Inferior parietal cortex (tissue), 1 donor: ENCODE data around the gene SMYD2.

Source experiments
- DNase-seq: peaks from one replicate; pipeline ENCODE4 v3.0.0-alpha.2; 2016; ENCODE audit errors: extremely low spot score

Gene SMYD2

GRCh38 chr1:214328770-214329469, 48.0 kb downstream of the SMYD2 start:
- peak; percentile 90 for DNase-seq

GRCh38 chr1:214329470-214330220, 48.7 kb downstream of the SMYD2 start:
- DNase-seq = no peak

GRCh38 chr1:214330222-214330621, 49.3 kb downstream of the SMYD2 start:
- no peak for DNase-seq

- DNase-seq = no peak
Measured at GRCh38 chr1:214330715-214331114, 49.8 kb downstream of the SMYD2 start.

- DNase-seq = no peak
Measured at GRCh38 chr1:214331180-214331579, 50.2 kb downstream of the SMYD2 start.

GRCh38 chr1:214331827-214332423, 51.0 kb downstream of the SMYD2 start:
- DNase-seq = peak; percentile 64

GRCh38 chr1:214332946-214333798, 52.2 kb downstream of the SMYD2 start:
- DNase-seq = peak; percentile 73

- DNase-seq = no peak
Measured at GRCh38 chr1:214335567-214335966, 54.6 kb downstream of the SMYD2 start.

- DNase-seq = no peak
Measured at GRCh38 chr1:214337015-214337414, 56.1 kb downstream of the SMYD2 start.

- DNase-seq = no peak
Measured at GRCh38 chr1:214337511-214337910, 56.6 kb downstream of the SMYD2 start.

GRCh38 chr1:214338212-214338611, 57.3 kb downstream of the SMYD2 start:
- no peak for DNase-seq

GRCh38 chr1:214341459-214341858, 60.5 kb downstream of the SMYD2 start:
- DNase-seq = no peak

- DNase-seq = no peak
Measured at GRCh38 chr1:214341932-214342331, 61.0 kb downstream of the SMYD2 start.

GRCh38 chr1:214342525-214342924, 61.6 kb downstream of the SMYD2 start:
- no peak for DNase-seq

- DNase-seq = no peak
Measured at GRCh38 chr1:214344897-214345296, 63.9 kb downstream of the SMYD2 start.

GRCh38 chr1:214349008-214349407, 68.0 kb downstream of the SMYD2 start:
- DNase-seq = no peak

GRCh38 chr1:214349781-214350180, 68.8 kb downstream of the SMYD2 start:
- DNase-seq = no peak

- DNase-seq = no peak
Measured at GRCh38 chr1:214351551-214352277, 70.8 kb downstream of the SMYD2 start.

- DNase-seq = no peak
Measured at GRCh38 chr1:214352838-214353237, 71.9 kb downstream of the SMYD2 start.

GRCh38 chr1:214354440-214355148, 73.6 kb downstream of the SMYD2 start:
- no peak for DNase-seq

- DNase-seq = no peak
Measured at GRCh38 chr1:214360116-214360515, 79.2 kb downstream of the SMYD2 start.
